IPS DF 6.9 (cell line): ENCODE data around the gene STK33.

ENCODE experiments used
- DNase-seq: peaks from one replicate; pipeline ENCODE4 v3.0.0-alpha.2; 2013; ENCODE audit warnings: low read depth, low spot score
- H3K27ac ChIP-seq: one replicate; pipeline ENCODE4 v1.5.1; 2013; ENCODE audit warnings: low read length, control low read depth
- H3K27me3 ChIP-seq: 2 replicates; pipeline ENCODE4 v1.6.1; 2013; ENCODE audit warnings: mild to moderate bottlenecking, low read length; ENCODE audit not compliant: control insufficient read depth, insufficient read depth
- H3K36me3 ChIP-seq: 2 replicates; pipeline ENCODE4 v1.6.1; 2013; ENCODE audit warnings: low read length; ENCODE audit not compliant: control insufficient read depth, insufficient read depth
- H3K4me1 ChIP-seq: 2 replicates; pipeline ENCODE4 v1.6.1; 2013; ENCODE audit warnings: low read length; ENCODE audit not compliant: control insufficient read depth, insufficient read depth
- H3K4me3 ChIP-seq: 2 replicates; pipeline ENCODE4 v1.5.1; 2013; ENCODE audit warnings: mild to moderate bottlenecking, low read length
- H3K9me3 ChIP-seq: 2 replicates; pipeline ENCODE4 v1.6.1; 2013; ENCODE audit warnings: low read length, inconsistent platforms; ENCODE audit not compliant: control insufficient read depth, insufficient read depth
- WGBS: extraction: QIAGEN DNeasy Blood & Tissue Kit; methylation state at CpG from one replicate; pipeline ENCODE4 v1.1.7; 2013; ENCODE audit warnings: mixed read lengths, missing lambda C conversion rate; ENCODE audit not compliant: insufficient read length, insufficient coverage; 5-methylcytosine and 5-hydroxymethylcytosine counted together

Gene STK33

GRCh38 chr11:8544807-8545206 lies 49.2 kb downstream of the STK33 start:
- Histone ChIP-seq H3K36me3 (no peaks in the 10 kb centered on the region), H3K9me3 (no peaks in the 10 kb centered on the region), H3K4me1 (no peaks in the 10 kb centered on the region), H3K4me3 (no peak overlapping the region), H3K27me3 (no peaks in the 10 kb centered on the region), H3K27ac (no peak overlapping the region)
- no peak for DNase-seq
- WGBS = no CpG with 5 or more reads among the region's 1 CpG

DNA sequence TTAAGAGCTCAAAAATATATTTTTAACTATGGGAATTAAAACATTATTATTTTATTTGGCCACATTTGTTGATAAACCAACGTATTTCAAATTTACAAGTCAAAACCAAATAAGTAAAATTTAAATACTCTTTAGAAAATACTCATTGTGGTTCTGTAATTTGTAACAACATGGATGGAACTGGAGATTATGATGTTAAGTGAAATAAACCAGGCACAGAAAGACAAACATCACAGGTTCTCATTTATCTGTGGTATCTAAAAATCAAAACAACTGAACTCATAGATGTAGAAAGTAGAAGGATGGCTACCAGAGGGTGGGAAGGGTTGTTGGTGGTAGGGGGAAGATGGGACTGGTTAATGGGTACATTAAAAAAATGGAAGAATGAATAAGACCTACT lies 50.8 kb downstream of the STK33 start:
- no CpG with 5 or more reads among the region's 1 CpG for WGBS
- H3K27ac ChIP-seq = no peak overlapping the region
- no peak for DNase-seq
- H3K36me3 ChIP-seq = no peaks in the 10 kb centered on the region
- H3K4me3 ChIP-seq = no peak overlapping the region
- H3K4me1 ChIP-seq = no peaks in the 10 kb centered on the region
- H3K9me3 ChIP-seq = no peaks in the 10 kb centered on the region
- no peaks in the 10 kb centered on the region for H3K27me3 ChIP-seq

DNA sequence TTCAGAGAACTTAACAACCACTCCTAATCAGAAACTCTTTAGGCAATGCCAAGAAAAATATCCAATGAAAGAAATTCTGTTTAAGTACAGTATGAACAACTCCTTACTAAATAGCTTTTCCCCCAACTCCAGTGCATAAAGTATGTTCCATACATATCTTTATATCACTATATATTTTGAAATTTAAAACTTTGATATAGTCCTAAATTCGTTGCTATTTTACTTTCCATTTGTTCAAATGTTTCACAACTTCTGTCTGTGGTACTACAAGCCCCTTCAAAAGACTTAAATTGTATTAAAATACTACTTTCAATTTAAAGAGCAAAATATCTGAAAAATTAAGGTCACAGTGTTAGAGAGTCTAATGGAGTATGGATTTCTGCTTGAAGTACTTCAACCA lies 52.6 kb downstream of the STK33 start:
- H3K27ac ChIP-seq = no peak overlapping the region
- WGBS = no CpG with 5 or more reads among the region's 1 CpG
- H3K9me3 ChIP-seq = no peaks in the 10 kb centered on the region
- H3K4me1 ChIP-seq = no peaks in the 10 kb centered on the region
- H3K4me3 ChIP-seq = no peak overlapping the region
- no peak for DNase-seq
- H3K36me3 ChIP-seq = no peaks in the 10 kb centered on the region
- H3K27me3 ChIP-seq = no peaks in the 10 kb centered on the region

GRCh38 chr11:8533332-8533731 lies 60.7 kb downstream of the STK33 start:
- Histone ChIP-seq H3K9me3 (no peaks in the 10 kb centered on the region), H3K4me3 (no peak overlapping the region), H3K36me3 (no peaks in the 10 kb centered on the region), H3K27me3 (no peaks in the 10 kb centered on the region), H3K4me1 (no peaks in the 10 kb centered on the region), H3K27ac (no peak overlapping the region)
- WGBS = no CpG with 5 or more reads among the region's 4 CpGs
- no peak for DNase-seq

- no peaks in the 10 kb centered on the region for H3K27me3 ChIP-seq
- H3K27ac ChIP-seq = no peak overlapping the region
- H3K4me1 ChIP-seq = no peaks in the 10 kb centered on the region
- DNase-seq = no peak
- H3K4me3 ChIP-seq = no peak overlapping the region
- H3K36me3 ChIP-seq = no peaks in the 10 kb centered on the region
- no peaks in the 10 kb centered on the region for H3K9me3 ChIP-seq
- no CpG with 5 or more reads among the region's 2 CpGs for whole genome bisulfite sequencing
Observed at GRCh38 chr11:8532475-8532874, 61.6 kb downstream of the STK33 start.

- H3K4me1 ChIP-seq = no peaks in the 10 kb centered on the region
- DNase-seq = no peak
- no peaks in the 10 kb centered on the region for H3K9me3 ChIP-seq
- no peaks in the 10 kb centered on the region for H3K36me3 ChIP-seq
- H3K27me3 ChIP-seq = no peaks in the 10 kb centered on the region
- no CpG with 5 or more reads among the region's 2 CpGs for WGBS
- H3K4me3 ChIP-seq = no peak overlapping the region
- no peak overlapping the region for H3K27ac ChIP-seq
Observed at GRCh38 chr11:8531982-8532381, 62.0 kb downstream of the STK33 start.

GRCh38 chr11:8531312-8531711 lies 62.7 kb downstream of the STK33 start:
- H3K27ac ChIP-seq = no peak overlapping the region
- no peaks in the 10 kb centered on the region for H3K4me1 ChIP-seq
- H3K36me3 ChIP-seq = no peaks in the 10 kb centered on the region
- no peak overlapping the region for H3K4me3 ChIP-seq
- DNase-seq = no peak
- H3K9me3 ChIP-seq = no peaks in the 10 kb centered on the region
- no peaks in the 10 kb centered on the region for H3K27me3 ChIP-seq
- WGBS = no CpG with 5 or more reads among the region's 4 CpGs

- Histone ChIP-seq H3K36me3 (no peaks in the 10 kb centered on the region), H3K4me3 (no peak overlapping the region), H3K4me1 (no peaks in the 10 kb centered on the region), H3K9me3 (no peaks in the 10 kb centered on the region), H3K27me3 (no peaks in the 10 kb centered on the region), H3K27ac (no peak overlapping the region)
- DNase-seq = no peak
- WGBS = no CpG with 5 or more reads among the region's 3 CpGs
Observed at GRCh38 chr11:8527939-8528338, 66.1 kb downstream of the STK33 start.

DNA sequence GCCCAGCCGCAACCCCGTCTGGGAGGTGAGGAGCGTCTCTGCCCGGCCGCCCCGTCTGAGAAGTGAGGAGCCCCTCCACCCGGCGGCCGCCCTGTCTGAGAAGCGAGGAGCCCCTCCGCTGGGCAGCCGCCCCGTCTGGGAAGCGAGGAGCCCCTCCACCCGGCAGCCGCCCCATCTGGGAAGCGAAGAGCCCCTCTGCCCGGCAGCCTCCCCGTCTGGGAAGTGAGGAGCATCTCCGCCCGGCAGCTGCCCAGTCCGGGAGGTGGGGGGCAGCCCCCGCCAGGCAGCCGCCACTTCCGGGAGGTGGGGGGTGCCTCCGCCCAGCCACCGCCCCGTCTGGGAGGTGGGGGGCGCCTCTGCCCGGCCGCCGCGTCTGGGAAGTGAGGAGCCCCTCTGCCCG lies 70.6 kb downstream of the STK33 start:
- WGBS = no CpG with 5 or more reads among the region's 34 CpGs
- no peaks in the 10 kb centered on the region for H3K9me3 ChIP-seq
- H3K27ac ChIP-seq = no peak overlapping the region
- H3K36me3 ChIP-seq = no peaks in the 10 kb centered on the region
- no peak overlapping the region for H3K4me3 ChIP-seq
- no peaks in the 10 kb centered on the region for H3K27me3 ChIP-seq
- no peaks in the 10 kb centered on the region for H3K4me1 ChIP-seq
- DNase-seq = no peak

DNA sequence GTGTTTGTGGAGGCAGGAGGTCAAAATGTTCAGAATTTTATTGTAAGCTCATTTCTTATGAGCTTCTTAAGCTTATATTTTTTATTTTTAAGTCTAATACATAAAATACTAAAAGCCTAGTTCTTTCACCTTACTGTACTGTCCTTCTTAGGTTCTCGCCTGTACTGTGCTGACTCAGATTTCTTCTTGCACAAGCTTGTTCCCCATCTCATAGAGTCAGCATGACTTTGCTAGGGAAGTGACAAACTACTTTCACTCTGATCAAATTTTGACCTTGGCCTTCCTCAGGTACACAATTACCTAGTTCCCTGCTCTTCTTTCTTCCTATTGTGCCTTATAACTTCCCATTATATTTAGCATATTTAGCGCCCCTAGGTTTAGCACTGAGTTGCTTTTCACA lies 81.5 kb downstream of the STK33 start:
- no peaks in the 10 kb centered on the region for H3K36me3 ChIP-seq
- no peaks in the 10 kb centered on the region for H3K9me3 ChIP-seq
- no CpG with 5 or more reads among the region's 2 CpGs for whole genome bisulfite sequencing
- H3K27ac ChIP-seq = no peak overlapping the region
- no peak overlapping the region for H3K4me3 ChIP-seq
- H3K4me1 ChIP-seq = no peaks in the 10 kb centered on the region; the same call in 1 of the 2 replicates
- H3K27me3 ChIP-seq = no peaks in the 10 kb centered on the region
- no peak for DNase-seq

DNA sequence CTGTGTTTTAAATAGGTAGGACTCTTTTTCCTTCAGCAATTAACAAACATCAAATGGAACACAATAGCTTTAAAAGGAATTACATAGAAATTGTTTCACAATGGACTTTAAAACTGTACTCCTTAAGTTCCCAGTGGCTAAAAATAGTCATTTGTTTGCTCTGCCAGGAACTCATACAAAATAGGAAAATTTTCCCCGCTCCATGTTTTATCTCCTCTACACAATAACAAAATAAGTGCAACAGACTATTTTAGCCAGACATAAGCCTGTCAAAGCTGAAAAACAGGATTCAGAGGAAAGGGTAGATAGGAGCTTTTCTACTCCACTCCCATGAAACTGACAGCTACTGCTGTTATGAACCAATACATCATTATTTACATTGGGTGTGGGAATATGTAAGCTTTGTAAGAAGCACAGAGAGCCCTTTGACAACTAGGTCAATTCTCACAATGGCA lies 90.1 kb downstream of the STK33 start:
- no peak overlapping the region for H3K27ac ChIP-seq
- no peak overlapping the region for H3K4me3 ChIP-seq
- H3K27me3 ChIP-seq = no peaks in the 10 kb centered on the region
- DNase-seq = no peak
- H3K36me3 ChIP-seq = no peaks in the 10 kb centered on the region
- no peaks in the 10 kb centered on the region for H3K4me1 ChIP-seq
- no peaks in the 10 kb centered on the region for H3K9me3 ChIP-seq
- no CpG with 5 or more reads among the region's 1 CpG for WGBS
